Measurements from ENCODE around the gene FGF11. TPM values are rescaled to one million over a fixed set of nuclear protein-coding genes. Genes with fewer than 3 reads are reported as not detected.

FGF11 gene
- total RNA-seq, 1 donor from 2014 or later: 1.1 TPM

DNA sequence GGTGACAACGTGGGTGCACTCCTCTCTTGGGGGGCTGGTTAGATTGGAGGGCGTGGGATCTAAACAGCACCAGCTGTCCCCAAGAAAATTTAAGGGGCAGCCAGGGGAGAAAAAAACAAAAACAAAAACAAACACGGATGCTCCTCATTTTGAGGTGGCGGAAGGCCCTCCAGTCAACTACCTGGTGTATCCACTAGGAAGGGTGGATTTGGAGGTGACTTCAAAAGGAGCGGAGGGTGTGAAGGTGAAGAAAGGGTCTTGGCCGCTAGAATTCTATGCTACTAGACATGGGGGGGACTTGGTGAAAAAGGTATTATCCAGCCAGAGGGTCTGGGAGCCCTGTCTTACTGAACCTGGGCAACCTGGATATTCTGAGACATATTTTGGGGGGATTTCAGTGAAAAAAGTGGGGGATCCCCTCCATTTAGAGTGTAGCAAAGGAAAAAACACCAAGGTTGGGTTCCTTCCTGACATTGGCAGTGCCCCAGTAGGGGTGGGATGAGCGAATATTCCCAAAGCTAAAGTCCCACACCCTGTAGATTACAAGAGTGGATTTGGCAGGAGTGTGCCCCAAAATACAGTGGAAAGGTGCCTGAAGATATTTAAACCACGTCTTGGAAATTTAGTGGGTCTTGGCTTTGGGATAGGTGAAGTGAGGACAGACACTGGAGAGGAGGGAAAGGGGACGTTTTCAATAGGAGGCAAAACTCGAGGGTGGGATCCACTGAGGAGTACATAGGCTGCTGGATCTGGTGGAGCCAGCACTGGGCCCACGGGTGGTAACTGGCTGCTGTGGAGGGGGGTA lies 454 bp upstream of the FGF11 start:
- ATAC-seq: no peak
- Histone ChIP-seq H3K9me3 (no peaks in the 10 kb centered on the region), H3K27ac (no peak overlapping the region), H3K27me3 (peaks cover 22% of the 10 kb centered on the region), H3K36me3 (no peaks in the 10 kb centered on the region), H3K4me1 (peaks cover 46% of the 10 kb centered on the region), H3K4me3 (peak overlapping the region; percentile 71)
- no peak for TF ChIP-seq CTCF (IDR thresholded peaks at IDR 0.05)
- no peak for DNase-seq
- intact Hi-C loops (cut with DNase I): no loop called here

- peaks cover 24% of the 10 kb centered on the region for H3K27me3 ChIP-seq
- intact Hi-C loops (cut with DNase I): no loop called here
- H3K36me3 ChIP-seq: no peaks in the 10 kb centered on the region
- H3K4me3 ChIP-seq: peak overlapping the region; percentile 29
- peaks cover 50% of the 10 kb centered on the region for H3K4me1 ChIP-seq
- H3K9me3 ChIP-seq: no peaks in the 10 kb centered on the region
- DNase-seq (peak; percentile 81), ATAC-seq (no peak)
- H3K27ac ChIP-seq: no peak overlapping the region
- TF ChIP-seq CTCF (IDR thresholded peaks at IDR 0.05): no peak
These were observed 961 bp downstream of the FGF11 start for GRCh38 chr17:7440113-7440833.

DNA sequence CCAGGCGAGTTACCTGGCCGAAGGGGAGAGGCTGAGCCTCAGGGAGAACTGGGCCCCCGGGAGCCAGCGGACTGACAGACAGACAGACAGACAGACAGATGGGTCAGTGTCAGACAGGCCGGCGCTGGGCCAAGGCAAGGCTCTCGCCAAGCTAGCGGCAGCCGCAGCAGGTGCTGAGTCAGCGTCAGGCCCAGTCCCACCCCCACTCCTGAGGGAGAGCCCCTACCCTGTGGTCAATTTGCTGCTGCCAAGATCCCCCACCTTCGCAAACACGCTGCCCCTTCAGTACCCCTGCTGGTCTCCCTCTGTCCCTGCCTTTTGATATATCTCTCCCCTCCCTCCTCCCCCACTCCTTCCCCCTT lies 1.5 kb downstream of the FGF11 start:
- ATAC-seq (no peak), DNase-seq (no peak)
- TF ChIP-seq CTCF (IDR thresholded peaks at IDR 0.05): no peak
- Histone ChIP-seq H3K4me1 (peaks cover 45% of the 10 kb centered on the region), H3K27ac (no peak overlapping the region), H3K27me3 (peaks cover 29% of the 10 kb centered on the region), H3K9me3 (no peaks in the 10 kb centered on the region), H3K36me3 (no peaks in the 10 kb centered on the region), H3K4me3 (no peak overlapping the region)
- intact Hi-C loops (cut with DNase I): no loop called here

DNA sequence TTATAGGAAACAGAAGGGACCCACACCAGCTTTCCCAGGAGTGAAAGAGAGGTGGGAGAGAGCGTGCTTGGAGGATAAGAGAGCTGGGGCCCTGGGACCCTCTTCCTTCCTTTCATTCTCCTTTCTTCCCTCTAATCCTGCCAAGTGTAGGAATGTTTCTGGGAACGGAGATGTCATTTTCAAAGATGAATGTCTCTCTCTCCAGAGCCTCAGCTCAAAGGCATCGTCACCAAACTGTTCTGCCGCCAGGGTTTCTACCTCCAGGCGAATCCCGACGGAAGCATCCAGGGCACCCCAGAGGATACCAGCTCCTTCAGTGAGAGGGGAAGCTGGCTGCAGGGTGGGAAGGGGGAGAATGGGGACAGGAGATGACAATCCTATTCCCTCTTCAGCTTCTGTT lies 2.0 kb downstream of the FGF11 start:
- no peak for TF ChIP-seq CTCF (IDR thresholded peaks at IDR 0.05)
- DNase-seq (no peak), ATAC-seq (no peak)
- Histone ChIP-seq H3K9me3 (no peaks in the 10 kb centered on the region), H3K36me3 (no peaks in the 10 kb centered on the region), H3K4me3 (no peak overlapping the region), H3K27ac (no peak overlapping the region), H3K4me1 (peaks cover 42% of the 10 kb centered on the region), H3K27me3 (peaks cover 31% of the 10 kb centered on the region)
- intact Hi-C loops (cut with DNase I): no loop called here

DNA sequence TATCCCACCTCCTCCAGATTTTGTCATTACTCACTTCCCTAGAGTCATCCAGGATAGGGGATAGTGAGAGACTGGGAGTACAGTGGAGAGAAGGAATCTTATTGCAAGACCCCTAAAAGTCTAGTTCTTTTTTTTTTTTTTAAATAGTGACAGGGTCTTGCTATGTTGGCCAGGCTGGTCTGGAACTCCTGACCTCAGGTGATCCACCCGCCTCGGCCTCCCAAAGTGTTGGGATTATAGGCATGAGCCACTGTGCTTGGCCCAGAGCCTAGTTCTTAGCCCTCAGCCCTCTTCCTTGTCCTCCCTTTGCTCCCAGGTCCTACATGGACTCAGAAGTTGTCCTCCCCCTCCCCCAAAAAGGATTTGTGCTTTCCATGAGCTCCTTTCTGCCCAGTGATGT lies 2.8 kb downstream of the FGF11 start:
- no peak overlapping the region for H3K27ac ChIP-seq
- intact Hi-C loops (cut with DNase I): no loop called here
- no peak for DNase-seq

More for the DNA sequence above, 2.8 kb downstream of the FGF11 start:
- H3K27me3 ChIP-seq: peaks cover 40% of the 10 kb centered on the region
- no peak for ATAC-seq
- H3K9me3 ChIP-seq: no peaks in the 10 kb centered on the region
- H3K36me3 ChIP-seq: no peaks in the 10 kb centered on the region
- peaks cover 35% of the 10 kb centered on the region for H3K4me1 ChIP-seq
- no peak for TF ChIP-seq CTCF (IDR thresholded peaks at IDR 0.05)
- H3K4me3 ChIP-seq: no peak overlapping the region

All from upper lobe of right lung (tissue), 1 donor.